ENCODE data around the gene CAND2. TPM values are rescaled to one million over a fixed set of nuclear protein-coding genes. Genes with fewer than 3 reads are reported as not detected.

The CAND2 gene
- total and polyA plus RNA-seq, 2 donors: 0.42 to 1.4 TPM

DNA sequence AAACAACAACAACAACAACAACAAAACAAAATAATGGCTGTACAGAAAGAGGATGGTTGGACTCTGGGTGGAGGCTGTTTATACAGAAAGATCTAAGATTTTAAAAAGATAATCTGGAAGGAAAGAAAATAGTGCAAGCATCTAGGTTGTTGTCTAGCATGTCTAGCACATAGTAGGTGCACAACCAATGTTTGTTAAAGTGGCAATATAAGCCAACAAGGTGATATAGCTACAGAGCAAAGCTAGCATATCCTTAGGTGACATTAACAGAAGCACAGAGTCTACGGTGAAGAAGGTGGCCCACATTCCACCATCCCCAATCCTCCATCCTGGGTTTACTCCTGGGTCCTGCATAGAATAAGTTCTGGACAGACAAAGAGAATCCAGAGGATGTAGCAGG, 42.2 kb upstream of the CAND2 start:
- no peak for DNase-seq (ENCODE audit: low read depth in 6 of 9, low spot score in 9 of 9)
- H3K36me3 ChIP-seq (ENCODE audit: control insufficient read depth in 2 of 2, insufficient read depth in 2 of 2, low read length in 1 of 2): no peaks in the 10 kb centered on the region
- no peak overlapping the region for H3K4me3 ChIP-seq (ENCODE audit: low read length in 2 of 2)
- WGBS: 97% methylated on average over 1 of the region's 1 CpG
- H3K4me1 ChIP-seq (ENCODE audit: control insufficient read depth in 2 of 2, insufficient read depth in 2 of 2, low read length in 2 of 2): peaks cover 0 to 15% of the 10 kb centered on the region in 2 donors
- H3K27me3 ChIP-seq (ENCODE audit: control insufficient read depth in 2 of 2, insufficient read depth in 1 of 2, low read length in 1 of 2): no peaks in the 10 kb centered on the region
- no peak overlapping the region for H3K27ac ChIP-seq (ENCODE audit: low read depth in 1 of 2, low read length in 1 of 2)
- no peaks in the 10 kb centered on the region for H3K9me3 ChIP-seq (ENCODE audit: control insufficient read depth in 2 of 2, insufficient read depth in 1 of 2, low read length in 1 of 2)

GRCh38 chr3:12755754-12756153, 40.7 kb upstream of the CAND2 start:
- Histone ChIP-seq H3K36me3 (ENCODE audit: control insufficient read depth in 2 of 2, insufficient read depth in 2 of 2, low read length in 1 of 2) (no peaks in the 10 kb centered on the region), H3K4me1 (ENCODE audit: control insufficient read depth in 2 of 2, insufficient read depth in 2 of 2, low read length in 2 of 2) (peaks cover 0 to 14% of the 10 kb centered on the region in 2 donors), H3K4me3 (ENCODE audit: low read length in 2 of 2) (no peak overlapping the region), H3K9me3 (ENCODE audit: control insufficient read depth in 2 of 2, insufficient read depth in 1 of 2, low read length in 1 of 2) (no peaks in the 10 kb centered on the region), H3K27ac (ENCODE audit: low read depth in 1 of 2, low read length in 1 of 2) (no peak overlapping the region), H3K27me3 (ENCODE audit: control insufficient read depth in 2 of 2, insufficient read depth in 1 of 2, low read length in 1 of 2) (no peaks in the 10 kb centered on the region)
- DNase-seq (ENCODE audit: low read depth in 6 of 9, low spot score in 9 of 9): no peak
- WGBS: 51% methylated on average over 6 of the region's 6 CpGs

DNA sequence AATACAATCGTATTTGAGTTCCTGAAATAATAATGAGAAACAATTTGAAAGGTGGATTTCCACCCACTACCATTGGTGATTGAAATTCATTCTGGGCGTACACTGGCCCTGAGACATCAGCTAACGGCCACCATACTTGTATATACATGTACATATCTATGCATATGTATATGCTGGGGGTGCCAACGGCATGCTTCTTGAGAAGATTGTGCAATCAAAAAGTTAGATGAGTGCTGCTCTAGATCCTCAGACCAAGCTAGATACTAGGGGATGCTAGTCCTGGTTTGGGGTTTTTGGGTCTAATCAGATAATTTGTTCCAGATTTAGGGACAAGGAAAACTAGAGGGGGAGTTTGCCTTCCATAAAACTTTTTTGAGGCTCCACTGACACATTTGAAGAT, 40.3 kb upstream of the CAND2 start:
- peaks cover 0 to 14% of the 10 kb centered on the region in 2 donors for H3K4me1 ChIP-seq (ENCODE audit: control insufficient read depth in 2 of 2, insufficient read depth in 2 of 2, low read length in 2 of 2)
- no peak overlapping the region for H3K27ac ChIP-seq (ENCODE audit: low read depth in 1 of 2, low read length in 1 of 2)
- no peaks in the 10 kb centered on the region for H3K27me3 ChIP-seq (ENCODE audit: control insufficient read depth in 2 of 2, insufficient read depth in 1 of 2, low read length in 1 of 2)
- WGBS: 90% methylated on average over 4 of the region's 4 CpGs
- no peaks in the 10 kb centered on the region for H3K36me3 ChIP-seq (ENCODE audit: control insufficient read depth in 2 of 2, insufficient read depth in 2 of 2, low read length in 1 of 2)
- H3K9me3 ChIP-seq (ENCODE audit: control insufficient read depth in 2 of 2, insufficient read depth in 1 of 2, low read length in 1 of 2): no peaks in the 10 kb centered on the region
- no peak for DNase-seq (ENCODE audit: low read depth in 6 of 9, low spot score in 9 of 9)
- H3K4me3 ChIP-seq (ENCODE audit: low read length in 2 of 2): no peak overlapping the region

DNA sequence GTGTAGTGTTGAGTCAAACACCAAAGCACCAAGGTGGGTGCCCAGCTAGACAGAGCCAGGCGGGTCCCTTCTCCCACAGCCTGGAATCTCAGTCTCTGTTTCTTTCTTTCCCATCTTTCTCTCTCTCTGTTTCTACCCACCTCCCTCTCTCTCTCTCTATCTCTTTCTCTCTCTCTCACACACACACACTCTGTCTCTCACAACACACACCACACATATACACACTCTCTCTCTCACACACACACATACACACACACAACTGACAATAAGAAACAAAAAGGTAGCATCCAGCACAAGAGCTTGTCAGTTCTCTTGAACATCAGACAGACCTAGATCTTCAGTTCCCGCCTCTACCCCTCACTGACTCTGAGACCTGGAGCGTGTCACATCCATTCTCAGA, 39.8 kb upstream of the CAND2 start:
- WGBS: 98% methylated on average over 3 of the region's 3 CpGs
- Histone ChIP-seq H3K27ac (ENCODE audit: low read depth in 1 of 2, low read length in 1 of 2) (no peak overlapping the region), H3K9me3 (ENCODE audit: control insufficient read depth in 2 of 2, insufficient read depth in 1 of 2, low read length in 1 of 2) (no peaks in the 10 kb centered on the region), H3K4me3 (ENCODE audit: low read length in 2 of 2) (no peak overlapping the region), H3K4me1 (ENCODE audit: control insufficient read depth in 2 of 2, insufficient read depth in 2 of 2, low read length in 2 of 2) (peaks cover 0 to 14% of the 10 kb centered on the region in 2 donors), H3K36me3 (ENCODE audit: control insufficient read depth in 2 of 2, insufficient read depth in 2 of 2, low read length in 1 of 2) (no peaks in the 10 kb centered on the region), H3K27me3 (ENCODE audit: control insufficient read depth in 2 of 2, insufficient read depth in 1 of 2, low read length in 1 of 2) (no peaks in the 10 kb centered on the region)
- DNase-seq (ENCODE audit: low read depth in 6 of 9, low spot score in 9 of 9): no peak

GRCh38 chr3:12758025-12758781, 38.3 kb upstream of the CAND2 start:
- Histone ChIP-seq H3K4me3 (ENCODE audit: low read length in 2 of 2) (no peak overlapping the region), H3K27ac (ENCODE audit: low read depth in 1 of 2, low read length in 1 of 2) (peak overlapping the region; percentile 26 to 60), H3K4me1 (ENCODE audit: control insufficient read depth in 2 of 2, insufficient read depth in 2 of 2, low read length in 2 of 2) (peaks cover 0 to 14% of the 10 kb centered on the region in 2 donors), H3K27me3 (ENCODE audit: control insufficient read depth in 2 of 2, insufficient read depth in 1 of 2, low read length in 1 of 2) (no peaks in the 10 kb centered on the region), H3K36me3 (ENCODE audit: control insufficient read depth in 2 of 2, insufficient read depth in 2 of 2, low read length in 1 of 2) (no peaks in the 10 kb centered on the region), H3K9me3 (ENCODE audit: control insufficient read depth in 2 of 2, insufficient read depth in 1 of 2, low read length in 1 of 2) (no peaks in the 10 kb centered on the region)
- 51% methylated on average over 5 of the region's 5 CpGs for WGBS
- no peak for DNase-seq (ENCODE audit: low read depth in 6 of 9, low spot score in 9 of 9)

DNA sequence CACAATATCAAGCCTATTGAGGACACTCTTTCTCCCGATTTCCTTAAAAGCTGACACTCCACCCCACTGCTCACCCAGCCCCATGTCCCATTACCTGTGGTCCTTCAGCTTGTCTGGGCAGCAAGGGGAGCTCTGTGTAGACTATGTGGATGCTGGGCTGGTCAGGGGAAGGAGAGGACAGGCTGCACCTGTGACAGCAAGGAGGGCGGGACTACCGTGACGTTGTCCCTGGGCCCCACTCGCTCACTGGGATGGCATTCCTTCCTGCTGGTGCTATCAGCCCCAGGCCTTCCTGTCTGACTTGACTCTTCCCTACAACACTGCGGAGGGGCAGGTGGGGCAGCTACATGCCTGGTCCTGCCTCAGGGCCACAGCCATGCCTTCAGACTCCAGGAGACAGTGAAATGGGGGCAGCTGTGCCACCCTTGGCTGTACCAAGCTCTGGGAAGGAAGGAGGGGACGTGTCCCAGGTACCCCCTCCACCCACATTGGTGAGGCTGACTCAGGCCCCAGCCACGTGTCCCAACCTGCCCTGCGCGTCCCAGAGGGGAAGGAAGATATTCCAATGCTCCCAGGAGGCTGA, 37.3 kb upstream of the CAND2 start, which contains the start of gene TMEM40:
TMEM40 (minus strand) TSS at position 163 of the 583 bp plus-strand sequence. CDS start 9,427 bp downstream, outside the sequence.
- DNase-seq (ENCODE audit: low read depth in 6 of 9, low spot score in 9 of 9): no peak
- Histone ChIP-seq H3K4me3 (ENCODE audit: low read length in 2 of 2) (no peak within 1 kb of the TSS), H3K9me3 (ENCODE audit: control insufficient read depth in 2 of 2, insufficient read depth in 1 of 2, low read length in 1 of 2) (no peaks in the 10 kb centered on the region), H3K36me3 (ENCODE audit: control insufficient read depth in 2 of 2, insufficient read depth in 2 of 2, low read length in 1 of 2) (no peaks in the 10 kb centered on the region), H3K27ac (ENCODE audit: low read depth in 1 of 2, low read length in 1 of 2) (peak within 1 kb of the TSS; percentile 26 to 60), H3K27me3 (ENCODE audit: control insufficient read depth in 2 of 2, insufficient read depth in 1 of 2, low read length in 1 of 2) (no peaks in the 10 kb centered on the region), H3K4me1 (ENCODE audit: control insufficient read depth in 2 of 2, insufficient read depth in 2 of 2, low read length in 2 of 2) (peaks cover 0 to 14% of the 10 kb centered on the region in 2 donors)
- 92% methylated on average over 10 of the region's 10 CpGs for WGBS

DNA sequence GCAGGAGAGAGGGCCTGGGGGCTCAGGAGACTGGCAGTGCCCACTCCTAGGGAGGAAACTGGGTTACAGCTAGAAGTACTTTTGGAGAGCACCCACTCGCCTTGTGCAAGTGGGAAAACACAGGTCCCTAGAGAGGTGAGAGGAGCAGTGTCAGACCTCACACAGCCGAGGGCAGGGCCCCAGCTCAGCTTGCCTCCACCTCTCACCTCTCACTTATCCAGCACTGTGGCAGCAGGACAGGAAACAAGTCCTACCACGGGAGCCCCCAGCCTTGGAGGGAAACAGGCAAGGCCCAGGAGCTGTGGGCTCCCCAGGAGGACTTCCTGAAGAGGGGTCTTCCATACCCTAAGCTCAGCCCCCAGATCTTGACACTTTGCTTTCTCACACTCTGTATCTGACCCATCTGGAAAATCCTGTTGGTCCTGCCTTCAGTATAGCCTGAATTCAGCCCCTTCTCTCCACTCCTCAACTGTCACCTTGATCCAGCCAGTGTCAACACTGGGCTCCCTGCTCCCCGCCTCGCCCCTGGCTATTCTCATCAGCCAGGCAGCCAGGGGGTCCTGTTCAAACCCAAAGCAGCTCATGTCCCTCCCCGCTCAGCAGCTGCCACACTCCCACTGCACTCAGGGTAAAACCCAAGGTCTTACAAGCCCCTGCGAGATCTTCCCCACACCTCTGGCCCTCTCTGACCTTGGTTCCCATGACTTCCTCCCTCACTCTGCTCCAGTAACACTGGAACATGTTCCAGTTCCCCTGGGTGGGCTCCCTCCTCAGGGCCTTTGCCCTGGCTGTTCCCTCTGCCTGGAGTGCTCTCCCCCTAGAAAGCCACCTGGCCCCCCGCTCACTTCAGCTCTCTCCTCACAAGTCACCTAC, 36.6 kb upstream of the CAND2 start:
- peak overlapping the region in 1 of 2 donors; percentile 17 for H3K27ac ChIP-seq (ENCODE audit: low read depth in 1 of 2, low read length in 1 of 2)
- peaks cover 0 to 14% of the 10 kb centered on the region in 2 donors for H3K4me1 ChIP-seq (ENCODE audit: control insufficient read depth in 2 of 2, insufficient read depth in 2 of 2, low read length in 2 of 2)
- no peak for DNase-seq (ENCODE audit: low read depth in 6 of 9, low spot score in 9 of 9)
- H3K4me3 ChIP-seq (ENCODE audit: low read length in 2 of 2): no peak overlapping the region
- no peaks in the 10 kb centered on the region for H3K9me3 ChIP-seq (ENCODE audit: control insufficient read depth in 2 of 2, insufficient read depth in 1 of 2, low read length in 1 of 2)
- WGBS: 82% methylated on average over 8 of the region's 8 CpGs
- no peaks in the 10 kb centered on the region for H3K27me3 ChIP-seq (ENCODE audit: control insufficient read depth in 2 of 2, insufficient read depth in 1 of 2, low read length in 1 of 2)
- no peaks in the 10 kb centered on the region for H3K36me3 ChIP-seq (ENCODE audit: control insufficient read depth in 2 of 2, insufficient read depth in 2 of 2, low read length in 1 of 2)

GRCh38 chr3:12764171-12764776, 32.2 kb upstream of the CAND2 start:
- Histone ChIP-seq H3K36me3 (ENCODE audit: control insufficient read depth in 2 of 2, insufficient read depth in 2 of 2, low read length in 1 of 2) (no peaks in the 10 kb centered on the region), H3K4me3 (ENCODE audit: low read length in 2 of 2) (no peak overlapping the region), H3K4me1 (ENCODE audit: control insufficient read depth in 2 of 2, insufficient read depth in 2 of 2, low read length in 2 of 2) (peaks cover 0 to 3% of the 10 kb centered on the region in 2 donors), H3K27ac (ENCODE audit: low read depth in 1 of 2, low read length in 1 of 2) (no peak overlapping the region), H3K9me3 (ENCODE audit: control insufficient read depth in 2 of 2, insufficient read depth in 1 of 2, low read length in 1 of 2) (no peaks in the 10 kb centered on the region), H3K27me3 (ENCODE audit: control insufficient read depth in 2 of 2, insufficient read depth in 1 of 2, low read length in 1 of 2) (no peaks in the 10 kb centered on the region)
- WGBS: 82% methylated on average over 8 of the region's 8 CpGs
- DNase-seq (ENCODE audit: low read depth in 6 of 9, low spot score in 9 of 9): no peak

All from thymus (tissue), 11 donors.